Measurements from ENCODE around the gene C2orf80.

The C2orf80 gene

GRCh38 chr2:208164951-208165755, 24.7 kb downstream of the C2orf80 start:
- DNase-seq (ENCODE audit: low spot score), result no peak
- in situ Hi-C loops (cut with MboI; ENCODE audit: low sequenced_read_pairs, unreplicated experiment), result no loop called here
- TF ChIP-seq, protein P1, sequence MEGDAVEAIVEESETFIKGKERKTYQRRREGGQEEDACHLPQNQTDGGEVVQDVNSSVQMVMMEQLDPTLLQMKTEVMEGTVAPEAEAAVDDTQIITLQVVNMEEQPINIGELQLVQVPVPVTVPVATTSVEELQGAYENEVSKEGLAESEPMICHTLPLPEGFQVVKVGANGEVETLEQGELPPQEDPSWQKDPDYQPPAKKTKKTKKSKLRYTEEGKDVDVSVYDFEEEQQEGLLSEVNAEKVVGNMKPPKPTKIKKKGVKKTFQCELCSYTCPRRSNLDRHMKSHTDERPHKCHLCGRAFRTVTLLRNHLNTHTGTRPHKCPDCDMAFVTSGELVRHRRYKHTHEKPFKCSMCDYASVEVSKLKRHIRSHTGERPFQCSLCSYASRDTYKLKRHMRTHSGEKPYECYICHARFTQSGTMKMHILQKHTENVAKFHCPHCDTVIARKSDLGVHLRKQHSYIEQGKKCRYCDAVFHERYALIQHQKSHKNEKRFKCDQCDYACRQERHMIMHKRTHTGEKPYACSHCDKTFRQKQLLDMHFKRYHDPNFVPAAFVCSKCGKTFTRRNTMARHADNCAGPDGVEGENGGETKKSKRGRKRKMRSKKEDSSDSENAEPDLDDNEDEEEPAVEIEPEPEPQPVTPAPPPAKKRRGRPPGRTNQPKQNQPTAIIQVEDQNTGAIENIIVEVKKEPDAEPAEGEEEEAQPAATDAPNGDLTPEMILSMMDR (IDR thresholded peaks at IDR 0.05; ENCODE audit: borderline replicate concordance, control extremely low read depth, extremely low read depth, insufficient read depth, missing control alignments), result no peak

- TF ChIP-seq, protein P1 (IDR thresholded peaks at IDR 0.05; ENCODE audit: borderline replicate concordance, control extremely low read depth, extremely low read depth, insufficient read depth, missing control alignments), result no peak
- in situ Hi-C loops (cut with MboI; ENCODE audit: low sequenced_read_pairs, unreplicated experiment), result no loop called here
- DNase-seq (ENCODE audit: low spot score), result no peak
Measured at GRCh38 chr2:208163489-208163888, 26.3 kb downstream of the C2orf80 start, which contains the start of gene CRYGA. Gene CRYGA, minus strand, starts transcription at chr2:208163589. Its CDS starts 33 bp downstream, at chr2:208163556.

DNA sequence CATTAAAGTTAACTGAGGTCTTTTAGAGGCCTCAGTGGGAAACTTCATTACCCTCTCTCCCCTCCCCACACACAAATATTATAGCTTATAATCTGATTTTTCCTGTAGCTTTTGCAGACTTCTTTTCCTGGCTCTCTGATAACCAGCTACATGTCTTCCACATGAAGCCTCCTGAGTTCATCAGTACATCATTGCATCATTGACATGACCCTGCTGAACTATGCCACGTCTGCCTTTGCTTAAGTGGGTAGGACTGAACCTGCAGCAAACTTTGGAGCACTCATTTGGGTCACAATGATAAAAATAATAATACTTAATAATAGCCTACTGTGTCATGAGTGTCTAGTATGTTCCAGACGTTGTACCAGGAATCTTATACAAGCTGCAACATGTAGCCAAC, 33.4 kb downstream of the C2orf80 start:
- DNase-seq (ENCODE audit: low spot score), result no peak
- TF ChIP-seq, protein P1 (IDR thresholded peaks at IDR 0.05; ENCODE audit: borderline replicate concordance, control extremely low read depth, extremely low read depth, insufficient read depth, missing control alignments), result no peak
- in situ Hi-C loops (cut with MboI; ENCODE audit: low sequenced_read_pairs, unreplicated experiment), result no loop called here

DNA sequence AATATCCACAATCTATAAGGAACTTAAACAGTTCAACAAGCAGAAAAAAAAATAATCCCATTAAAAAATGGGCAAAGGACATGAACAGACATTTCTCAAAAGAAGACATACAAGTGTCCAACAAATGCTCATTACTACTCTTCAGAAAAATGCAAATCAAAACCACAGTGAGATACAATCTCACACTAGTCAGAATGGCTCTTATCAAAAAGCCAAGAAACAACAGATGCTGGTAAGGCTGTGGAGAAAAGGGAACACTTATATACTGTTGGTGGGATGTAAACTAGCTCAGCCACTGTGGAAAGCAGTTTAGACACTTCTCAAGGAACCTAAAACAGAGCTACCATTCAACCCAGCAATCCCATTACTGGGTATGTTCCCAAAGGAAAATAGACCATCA, 36.7 kb downstream of the C2orf80 start:
- in situ Hi-C loops (cut with MboI; ENCODE audit: low sequenced_read_pairs, unreplicated experiment), result no loop called here
- TF ChIP-seq, protein P1 (IDR thresholded peaks at IDR 0.05; ENCODE audit: borderline replicate concordance, control extremely low read depth, extremely low read depth, insufficient read depth, missing control alignments), result no peak

DNA sequence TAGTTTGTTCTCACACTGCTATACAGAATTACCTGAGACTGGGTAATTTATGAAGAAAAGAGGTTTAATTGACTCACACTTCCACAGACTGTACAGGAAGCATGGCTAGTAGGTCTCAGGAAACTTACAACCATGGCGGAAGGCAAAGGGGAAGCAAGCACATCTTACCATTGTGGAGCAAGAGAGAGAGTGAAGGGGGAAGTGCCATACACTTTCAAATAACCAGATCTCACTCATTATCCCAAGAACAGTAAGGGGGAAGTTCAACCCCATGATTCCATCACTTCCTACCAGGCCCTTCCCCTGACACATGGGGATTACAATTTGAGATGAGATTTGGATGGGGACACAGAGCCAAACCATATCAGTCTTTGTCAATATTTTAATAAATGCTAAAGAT, 38.9 kb downstream of the C2orf80 start:
- TF ChIP-seq, protein P1 (IDR thresholded peaks at IDR 0.05; ENCODE audit: borderline replicate concordance, control extremely low read depth, extremely low read depth, insufficient read depth, missing control alignments), result no peak
- in situ Hi-C loops (cut with MboI; ENCODE audit: low sequenced_read_pairs, unreplicated experiment), result no loop called here
- no peak for DNase-seq (ENCODE audit: low spot score)

More for the DNA sequence above, 36.7 kb downstream of the C2orf80 start:
- DNase-seq (ENCODE audit: low spot score), result no peak

- TF ChIP-seq, protein P1 (IDR thresholded peaks at IDR 0.05; ENCODE audit: borderline replicate concordance, control extremely low read depth, extremely low read depth, insufficient read depth, missing control alignments), result no peak
- in situ Hi-C loops (cut with MboI; ENCODE audit: low sequenced_read_pairs, unreplicated experiment), result no loop called here
- DNase-seq (ENCODE audit: low spot score), result no peak
Measured at GRCh38 chr2:208150094-208150493, 39.7 kb downstream of the C2orf80 start.
